Measurements from ENCODE around the gene CYP2C19.

The CYP2C19 gene

DNA sequence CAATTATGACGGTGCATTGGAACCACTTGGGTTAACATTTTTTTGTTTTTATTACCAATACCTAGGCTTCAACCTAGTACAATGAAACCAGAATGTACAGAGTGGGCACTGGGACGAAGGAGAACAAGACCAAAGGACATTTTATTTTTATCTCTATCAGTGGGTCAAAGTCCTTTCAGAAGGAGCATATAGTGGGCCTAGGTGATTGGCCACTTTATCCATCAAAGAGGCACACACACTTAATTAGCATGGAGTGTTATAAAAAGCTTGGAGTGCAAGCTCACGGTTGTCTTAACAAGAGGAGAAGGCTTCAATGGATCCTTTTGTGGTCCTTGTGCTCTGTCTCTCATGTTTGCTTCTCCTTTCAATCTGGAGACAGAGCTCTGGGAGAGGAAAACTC is at the start of gene CYP2C19:
Gene CYP2C19 (plus strand): TSS at position 289 of the 400 bp plus-strand sequence. CDS start 25 bp downstream, at position 314.
- TF ChIP-seq, protein P1, sequence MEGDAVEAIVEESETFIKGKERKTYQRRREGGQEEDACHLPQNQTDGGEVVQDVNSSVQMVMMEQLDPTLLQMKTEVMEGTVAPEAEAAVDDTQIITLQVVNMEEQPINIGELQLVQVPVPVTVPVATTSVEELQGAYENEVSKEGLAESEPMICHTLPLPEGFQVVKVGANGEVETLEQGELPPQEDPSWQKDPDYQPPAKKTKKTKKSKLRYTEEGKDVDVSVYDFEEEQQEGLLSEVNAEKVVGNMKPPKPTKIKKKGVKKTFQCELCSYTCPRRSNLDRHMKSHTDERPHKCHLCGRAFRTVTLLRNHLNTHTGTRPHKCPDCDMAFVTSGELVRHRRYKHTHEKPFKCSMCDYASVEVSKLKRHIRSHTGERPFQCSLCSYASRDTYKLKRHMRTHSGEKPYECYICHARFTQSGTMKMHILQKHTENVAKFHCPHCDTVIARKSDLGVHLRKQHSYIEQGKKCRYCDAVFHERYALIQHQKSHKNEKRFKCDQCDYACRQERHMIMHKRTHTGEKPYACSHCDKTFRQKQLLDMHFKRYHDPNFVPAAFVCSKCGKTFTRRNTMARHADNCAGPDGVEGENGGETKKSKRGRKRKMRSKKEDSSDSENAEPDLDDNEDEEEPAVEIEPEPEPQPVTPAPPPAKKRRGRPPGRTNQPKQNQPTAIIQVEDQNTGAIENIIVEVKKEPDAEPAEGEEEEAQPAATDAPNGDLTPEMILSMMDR (IDR thresholded peaks at IDR 0.05; ENCODE audit: borderline replicate concordance, control extremely low read depth, extremely low read depth, insufficient read depth, missing control alignments), result no peak
- in situ Hi-C loops (cut with MboI; ENCODE audit: low sequenced_read_pairs, unreplicated experiment), result no loop called here
- DNase-seq (ENCODE audit: low spot score), result no peak

DNA sequence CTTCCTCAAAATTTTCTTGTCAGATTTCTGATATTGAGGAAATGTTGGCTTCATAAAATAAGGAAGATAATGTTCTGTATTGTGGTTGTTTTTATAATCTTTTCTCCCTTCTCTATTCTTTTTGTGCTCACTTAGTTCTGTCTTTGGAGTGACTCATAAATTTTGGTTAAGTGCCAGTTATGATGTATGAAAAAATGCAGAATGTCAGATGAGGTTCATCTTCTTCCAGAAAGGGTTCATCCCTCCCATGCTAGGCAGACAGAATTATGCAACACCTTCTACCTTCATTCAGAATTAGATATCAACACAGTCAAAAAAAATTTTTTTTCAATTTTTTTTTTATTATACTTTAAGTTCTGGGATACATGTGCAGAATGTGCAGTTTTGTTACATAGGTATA is 36.6 kb upstream of the CYP2C19 start:
- TF ChIP-seq, protein P1 (IDR thresholded peaks at IDR 0.05; ENCODE audit: borderline replicate concordance, control extremely low read depth, extremely low read depth, insufficient read depth, missing control alignments), result no peak
- in situ Hi-C loops (cut with MboI; ENCODE audit: low sequenced_read_pairs, unreplicated experiment), result no loop called here
- no peak for DNase-seq (ENCODE audit: low spot score)

DNA sequence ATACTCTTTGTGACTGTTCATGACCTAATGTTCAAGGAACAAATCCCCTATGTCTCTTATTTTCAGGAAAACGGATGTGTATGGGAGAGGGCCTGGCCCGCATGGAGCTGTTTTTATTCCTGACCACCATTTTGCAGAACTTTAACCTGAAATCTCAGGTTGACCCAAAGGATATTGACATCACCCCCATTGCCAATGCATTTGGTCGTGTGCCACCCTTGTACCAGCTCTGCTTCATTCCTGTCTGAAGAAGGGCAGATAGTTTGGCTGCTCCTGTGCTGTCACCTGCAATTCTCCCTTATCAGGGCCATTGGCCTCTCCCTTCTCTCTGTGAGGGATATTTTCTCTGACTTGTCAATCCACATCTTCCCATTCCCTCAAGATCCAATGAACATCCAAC is 27.3 kb upstream of the CYP2C19 start:
- in situ Hi-C loops (cut with MboI; ENCODE audit: low sequenced_read_pairs, unreplicated experiment), result no loop called here

DNA sequence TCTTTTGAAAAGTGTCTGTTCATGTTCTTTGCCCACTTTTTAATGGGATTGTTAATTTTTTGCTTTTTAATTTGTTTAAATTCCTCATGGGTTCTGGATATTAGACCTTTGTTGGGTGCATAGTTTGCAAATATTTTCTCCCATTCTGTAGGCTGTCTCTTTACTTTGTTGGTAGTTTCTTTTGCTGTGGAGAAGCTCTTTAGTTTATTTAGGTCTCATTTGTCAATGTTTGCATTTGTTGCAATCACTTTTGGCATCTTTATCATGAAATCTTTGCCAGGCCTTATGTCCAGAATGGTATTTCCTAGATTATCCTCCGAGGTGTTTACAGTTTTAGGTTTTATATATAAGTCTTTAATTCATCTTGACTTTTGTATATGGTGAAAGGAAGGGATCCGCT is 23.9 kb upstream of the CYP2C19 start:
- no peak for DNase-seq (ENCODE audit: low spot score)
- in situ Hi-C loops (cut with MboI; ENCODE audit: low sequenced_read_pairs, unreplicated experiment), result no loop called here
- TF ChIP-seq, protein P1 (IDR thresholded peaks at IDR 0.05; ENCODE audit: borderline replicate concordance, control extremely low read depth, extremely low read depth, insufficient read depth, missing control alignments), result no peak

More for the DNA sequence above, 27.3 kb upstream of the CYP2C19 start:
- TF ChIP-seq, protein P1 (IDR thresholded peaks at IDR 0.05; ENCODE audit: borderline replicate concordance, control extremely low read depth, extremely low read depth, insufficient read depth, missing control alignments), result no peak
- no peak for DNase-seq (ENCODE audit: low spot score)

- no peak for DNase-seq (ENCODE audit: low spot score)
- in situ Hi-C loops (cut with MboI; ENCODE audit: low sequenced_read_pairs, unreplicated experiment), result no loop called here
- TF ChIP-seq, protein P1 (IDR thresholded peaks at IDR 0.05; ENCODE audit: borderline replicate concordance, control extremely low read depth, extremely low read depth, insufficient read depth, missing control alignments), result no peak
Observed at GRCh38 chr10:94747137-94747536, 15.3 kb upstream of the CYP2C19 start.

DNA sequence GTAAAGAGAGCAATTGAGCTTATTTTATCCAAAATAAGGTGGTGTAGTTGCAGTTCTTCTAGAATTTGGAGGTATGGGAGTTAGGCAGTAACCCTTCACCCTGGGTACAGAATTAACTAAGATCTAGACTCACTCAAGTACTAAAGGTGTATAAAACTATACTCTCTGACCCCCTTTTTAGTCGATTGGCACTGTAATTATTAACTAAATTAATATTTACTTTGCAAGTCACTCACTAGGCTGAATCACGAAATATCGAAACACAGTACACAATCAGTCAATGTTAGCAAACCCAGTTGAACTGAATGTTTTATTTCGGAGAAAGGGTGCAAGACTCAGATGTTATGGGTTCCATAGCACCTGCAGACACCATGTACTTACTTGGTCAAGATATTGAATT is 14.6 kb upstream of the CYP2C19 start:
- in situ Hi-C loops (cut with MboI; ENCODE audit: low sequenced_read_pairs, unreplicated experiment), result no loop called here
- TF ChIP-seq, protein P1 (IDR thresholded peaks at IDR 0.05; ENCODE audit: borderline replicate concordance, control extremely low read depth, extremely low read depth, insufficient read depth, missing control alignments), result no peak

DNA sequence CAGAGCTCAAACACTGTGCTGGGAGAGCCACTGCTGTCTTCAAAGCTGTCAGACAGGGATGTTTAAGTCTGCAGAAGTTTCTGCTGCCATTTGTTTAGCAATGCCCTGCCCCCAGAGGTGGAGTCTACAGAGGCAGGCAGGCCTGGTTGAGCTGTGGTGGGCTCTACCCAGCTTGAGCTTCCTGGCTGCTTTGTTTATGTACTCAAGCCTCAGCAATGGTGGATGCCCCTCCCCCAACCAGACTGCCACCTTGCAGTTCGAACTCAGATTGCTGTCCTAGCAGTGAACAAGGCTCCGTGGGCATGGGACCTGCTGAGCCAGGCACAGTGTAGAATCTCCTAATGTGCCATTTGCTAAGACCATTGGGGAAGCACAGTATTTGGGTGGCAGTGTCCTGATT is 4.6 kb upstream of the CYP2C19 start:
- TF ChIP-seq, protein P1 (IDR thresholded peaks at IDR 0.05; ENCODE audit: borderline replicate concordance, control extremely low read depth, extremely low read depth, insufficient read depth, missing control alignments), result no peak
- in situ Hi-C loops (cut with MboI; ENCODE audit: low sequenced_read_pairs, unreplicated experiment), result no loop called here
- no peak for DNase-seq (ENCODE audit: low spot score)

More for the DNA sequence above, 14.6 kb upstream of the CYP2C19 start:
- no peak for DNase-seq (ENCODE audit: low spot score)
